Trophoblast cell (in vitro differentiated cells and primary cell): ENCODE data around the gene DPF1.

ENCODE experiments used
- DNase-seq, 2 donors: peaks; one replicate each; pipeline ENCODE4 v3.0.0-alpha.2; 2016
- H2AFZ ChIP-seq: 2 replicates; pipeline ENCODE4 v1.6.1; 2013; ENCODE audit warnings: low read length, moderate library complexity, mild to moderate bottlenecking; ENCODE audit not compliant: insufficient read depth, poor library complexity
- H2AK5ac ChIP-seq: 2 replicates; pipeline ENCODE4 v1.6.1; 2013; ENCODE audit warnings: mild to moderate bottlenecking, low read length
- H2BK120ac ChIP-seq: 2 replicates; pipeline ENCODE4 v1.6.1; 2013; ENCODE audit warnings: low read length, mild to moderate bottlenecking, moderate library complexity; ENCODE audit not compliant: insufficient read depth, poor library complexity
- H2BK12ac ChIP-seq: 2 replicates; pipeline ENCODE4 v1.6.1; 2013; ENCODE audit warnings: mild to moderate bottlenecking, low read length, moderate library complexity
- H2BK5ac ChIP-seq: 2 replicates; pipeline ENCODE4 v1.6.1; 2013; ENCODE audit warnings: low read length, low read depth, moderate library complexity, mild to moderate bottlenecking; ENCODE audit not compliant: poor library complexity
- H3K14ac ChIP-seq: 2 replicates; pipeline ENCODE4 v1.6.1; 2013; ENCODE audit warnings: mild to moderate bottlenecking, low read length
- H3K18ac ChIP-seq: 2 replicates; pipeline ENCODE4 v1.6.1; 2013; ENCODE audit warnings: mild to moderate bottlenecking, low read length
- H3K23ac ChIP-seq: 2 replicates; pipeline ENCODE4 v1.6.1; 2013; ENCODE audit warnings: low read length
- H3K27ac ChIP-seq: 2 replicates; pipeline ENCODE4 v1.5.1; 2013; ENCODE audit warnings: low read depth, mild to moderate bottlenecking, inconsistent platforms, low read length, moderate library complexity
- H3K27me3 ChIP-seq: 2 replicates; pipeline ENCODE4 v1.6.1; 2013; ENCODE audit warnings: inconsistent platforms, mild to moderate bottlenecking, low read length, moderate library complexity; ENCODE audit not compliant: insufficient read depth
- H3K36me3 ChIP-seq, 2 experiments: 1 replicate in 1 of 2; 2 replicates in 1 of 2; pipeline ENCODE4 v1.6.1; 2013; ENCODE audit warnings: low read length in 2 of 2, mild to moderate bottlenecking in 2 of 2, moderate library complexity in 1 of 2; ENCODE audit not compliant: insufficient read depth in 2 of 2, control insufficient read depth in 1 of 2
- H3K4ac ChIP-seq: 2 replicates; pipeline ENCODE4 v1.6.1; 2013; ENCODE audit warnings: low read depth, mild to moderate bottlenecking, low read length, moderate library complexity
- H3K4me1 ChIP-seq, 2 experiments: 1 replicate in 1 of 2; 2 replicates in 1 of 2; pipeline ENCODE4 v1.6.1; 2013; ENCODE audit warnings: low read length in 2 of 2, mild to moderate bottlenecking in 2 of 2, moderate library complexity in 1 of 2; ENCODE audit not compliant: insufficient read depth in 2 of 2, control insufficient read depth in 1 of 2
- H3K4me2 ChIP-seq: 2 replicates; pipeline ENCODE4 v1.6.1; 2013; ENCODE audit warnings: inconsistent platforms, mild to moderate bottlenecking, low read length, moderate library complexity
- H3K4me3 ChIP-seq: 2 replicates; pipeline ENCODE4 v1.5.1; 2013; ENCODE audit warnings: mild to moderate bottlenecking, low read depth, low read length, inconsistent platforms
- H3K79me1 ChIP-seq: one replicate; pipeline ENCODE4 v1.6.1; 2013; ENCODE audit warnings: low read length
- H3K79me2 ChIP-seq: 2 replicates; pipeline ENCODE4 v1.6.1; 2013; ENCODE audit warnings: low read length, mild to moderate bottlenecking; ENCODE audit not compliant: control insufficient read depth, insufficient read depth, poor library complexity
- H3K9ac ChIP-seq: 2 replicates; pipeline ENCODE4 v1.6.1; 2013; ENCODE audit warnings: mild to moderate bottlenecking, low read length
- H3K9me3 ChIP-seq: 2 replicates; pipeline ENCODE4 v1.6.1; 2013; ENCODE audit warnings: low read depth, mild to moderate bottlenecking, control low read depth, inconsistent platforms, low read length; ENCODE audit not compliant: insufficient read depth
- H4K12ac ChIP-seq: 2 replicates; pipeline ENCODE4 v1.6.1; 2013; ENCODE audit warnings: low read depth, mild to moderate bottlenecking, low read length, moderate library complexity
- H4K8ac ChIP-seq: 2 replicates; pipeline ENCODE4 v1.6.1; 2013; ENCODE audit warnings: low read depth, mild to moderate bottlenecking, low read length, moderate library complexity
- H4K91ac ChIP-seq: one replicate; pipeline ENCODE4 v1.6.1; 2013; ENCODE audit warnings: low read depth, mild to moderate bottlenecking, low read length, moderate library complexity
- WGBS: extraction: QIAGEN DNeasy Blood & Tissue Kit; methylation state at CpG from one replicate; pipeline ENCODE4 v1.1.7; 2013; ENCODE audit warnings: missing lambda C conversion rate; ENCODE audit not compliant: insufficient read length, insufficient coverage; ENCODE audit errors: extremely low coverage; 5-methylcytosine and 5-hydroxymethylcytosine counted together

DPF1 gene

GRCh38 chr19:38204728-38205127 lies 19.3 kb downstream of the DPF1 start:
- Histone ChIP-seq H3K79me2 (no peaks in the 10 kb centered on the region), H4K91ac (no peak overlapping the region), H4K12ac (no peak overlapping the region), H3K27ac (no peak overlapping the region), H3K4me2 (no peak overlapping the region), H3K9me3 (no peaks in the 10 kb centered on the region), H3K4me1 (peaks cover 4 to 7% of the 10 kb centered on the region in 2 experiments), H2BK5ac (no peak overlapping the region), H4K8ac (no peak overlapping the region), H3K79me1 (no peaks in the 10 kb centered on the region), H2BK12ac (no peak overlapping the region), H3K14ac (no peak overlapping the region), H3K9ac (no peak overlapping the region), H3K23ac (no peak overlapping the region), H2AFZ (no peak overlapping the region), H3K18ac (no peak overlapping the region), H3K27me3 (peaks cover 8% of the 10 kb centered on the region), H3K36me3 (peaks cover 6 to 14% of the 10 kb centered on the region in 2 experiments), H2BK120ac (no peak overlapping the region), H2AK5ac (no peak overlapping the region), H3K4me3 (no peak overlapping the region), H3K4ac (no peak overlapping the region)
- DNase-seq = no peak
- WGBS = no CpG with 5 or more reads among the region's 8 CpGs

GRCh38 chr19:38204096-38204495 lies 19.9 kb downstream of the DPF1 start:
- Histone ChIP-seq H3K4ac (no peak overlapping the region), H3K4me1 (peaks cover 0 to 3% of the 10 kb centered on the region in 2 experiments), H3K4me2 (no peak overlapping the region), H2AK5ac (no peak overlapping the region), H3K36me3 (peaks cover 7 to 15% of the 10 kb centered on the region in 2 experiments), H2AFZ (no peak overlapping the region), H2BK120ac (no peak overlapping the region), H3K9me3 (no peaks in the 10 kb centered on the region), H3K23ac (no peak overlapping the region), H3K79me2 (no peaks in the 10 kb centered on the region), H3K27me3 (peaks cover 1% of the 10 kb centered on the region), H4K91ac (no peak overlapping the region), H3K4me3 (no peak overlapping the region), H3K9ac (no peak overlapping the region), H3K18ac (no peak overlapping the region), H2BK12ac (no peak overlapping the region), H3K14ac (no peak overlapping the region), H2BK5ac (no peak overlapping the region), H4K8ac (no peak overlapping the region), H4K12ac (no peak overlapping the region), H3K27ac (no peak overlapping the region), H3K79me1 (no peaks in the 10 kb centered on the region)
- DNase-seq = no peak
- WGBS = no CpG with 5 or more reads among the region's 8 CpGs

- no peak overlapping the region for H3K23ac ChIP-seq
- H2AK5ac ChIP-seq = no peak overlapping the region
- H3K18ac ChIP-seq = no peak overlapping the region
- H4K12ac ChIP-seq = no peak overlapping the region
- H3K14ac ChIP-seq = no peak overlapping the region
- H4K8ac ChIP-seq = no peak overlapping the region
- no peaks in the 10 kb centered on the region for H3K9me3 ChIP-seq
- H4K91ac ChIP-seq = no peak overlapping the region
- no peaks in the 10 kb centered on the region for H3K79me2 ChIP-seq
- H3K79me1 ChIP-seq = no peaks in the 10 kb centered on the region
- peaks cover 0 to 3% of the 10 kb centered on the region in 2 experiments for H3K4me1 ChIP-seq
- no peaks in the 10 kb centered on the region for H3K27me3 ChIP-seq
- no peak overlapping the region for H2BK5ac ChIP-seq
- no peak overlapping the region for H3K27ac ChIP-seq
- peaks cover 10 to 18% of the 10 kb centered on the region in 2 experiments for H3K36me3 ChIP-seq
- DNase-seq = no peak
- no peak overlapping the region for H2AFZ ChIP-seq
- H2BK120ac ChIP-seq = no peak overlapping the region
- no peak overlapping the region for H3K4me3 ChIP-seq
- no CpG with 5 or more reads among the region's 13 CpGs for WGBS
- no peak overlapping the region for H3K9ac ChIP-seq
- H2BK12ac ChIP-seq = no peak overlapping the region
- H3K4me2 ChIP-seq = no peak overlapping the region
- no peak overlapping the region for H3K4ac ChIP-seq
Measured at GRCh38 chr19:38203197-38203596, 20.8 kb downstream of the DPF1 start.

- Histone ChIP-seq H3K27me3 (no peaks in the 10 kb centered on the region), H3K18ac (no peak overlapping the region), H3K4me2 (no peak overlapping the region), H3K4me1 (peaks cover 0 to 3% of the 10 kb centered on the region in 2 experiments), H3K27ac (no peak overlapping the region), H3K23ac (no peak overlapping the region), H3K9ac (no peak overlapping the region), H3K79me2 (no peaks in the 10 kb centered on the region), H3K36me3 (peaks cover 10 to 18% of the 10 kb centered on the region in 2 experiments), H3K14ac (no peak overlapping the region), H2AK5ac (no peak overlapping the region), H2AFZ (no peak overlapping the region), H4K12ac (no peak overlapping the region), H2BK120ac (no peak overlapping the region), H3K4me3 (no peak overlapping the region), H3K9me3 (no peaks in the 10 kb centered on the region), H4K91ac (no peak overlapping the region), H3K79me1 (no peaks in the 10 kb centered on the region), H3K4ac (no peak overlapping the region), H4K8ac (no peak overlapping the region), H2BK5ac (no peak overlapping the region), H2BK12ac (no peak overlapping the region)
- DNase-seq = no peak
- WGBS = no CpG with 5 or more reads among the region's 14 CpGs
Measured at GRCh38 chr19:38202504-38202903, 21.5 kb downstream of the DPF1 start.
